Neural cell (in vitro differentiated cells): ENCODE measurements around the gene PNPLA3. TPM values are rescaled to one million over a fixed set of nuclear protein-coding genes. Genes with fewer than 3 reads are reported as not detected.

ENCODE experiments used
- H2AFZ ChIP-seq: fragments of 200-600, 300-800 bp; sonication (generic), shearing (Covaris generic); 2 replicates; pipeline ENCODE4 v1.6.0; 2014; ENCODE audit warnings: low read depth, mild to moderate bottlenecking, antibody characterized with exemption, low read length, moderate library complexity
- H3F3A ChIP-seq: fragments of 200-600 bp; shearing (Covaris generic); 2 replicates; pipeline ENCODE4 v1.6.1; 2016; ENCODE audit warnings: mild to moderate bottlenecking, moderate library complexity, mixed read lengths, antibody characterized with exemption, low read length; ENCODE audit not compliant: insufficient read depth, poor library complexity, severe bottlenecking
- H3K27ac ChIP-seq: fragments of 200-600, 300-800 bp; sonication (generic), shearing (Covaris generic); 2 replicates; pipeline ENCODE4 v1.5.1; 2014; ENCODE audit warnings: mild to moderate bottlenecking, low read length, moderate library complexity
- H3K27me3 ChIP-seq: fragments of 300-800, 200-600 bp; sonication (generic), shearing (Covaris generic); 2 replicates; pipeline ENCODE4 v1.6.0; 2014; ENCODE audit warnings: mild to moderate bottlenecking, low read depth, low read length, moderate library complexity; ENCODE audit not compliant: insufficient read depth
- H3K36me3 ChIP-seq: fragments of 300-800, 200-600 bp; sonication (generic), shearing (Covaris generic); 2 replicates; pipeline ENCODE4 v1.5.1; 2014; ENCODE audit warnings: mild to moderate bottlenecking, antibody characterized with exemption, low read length, moderate library complexity; ENCODE audit not compliant: insufficient read depth
- H3K4me2 ChIP-seq: fragments of 300-800, 200-600 bp; sonication (generic), shearing (Covaris generic); 2 replicates; pipeline ENCODE4 v1.6.0; 2014; ENCODE audit warnings: mild to moderate bottlenecking, low read length
- H3K4me3 ChIP-seq: fragments of 300-800, 200-600 bp; sonication (generic), shearing (Covaris generic); 2 replicates; pipeline ENCODE4 v1.5.1; 2014; ENCODE audit warnings: mild to moderate bottlenecking, low read length, moderate library complexity
- H3K79me2 ChIP-seq: fragments of 200-600 bp; shearing (Covaris generic); replicated peaks from 2 replicates; pipeline ENCODE4 v1.6.0; 2014; ENCODE audit warnings: mild to moderate bottlenecking, low read length, moderate library complexity; ENCODE audit not compliant: insufficient read depth
- H3K9ac ChIP-seq: fragments of 300-800, 200-600 bp; sonication (generic), shearing (Covaris generic); 2 replicates; pipeline ENCODE4 v1.6.1; 2016; ENCODE audit warnings: mild to moderate bottlenecking, low read length, mixed read lengths
- H3K9me2 ChIP-seq: fragments of 200-600 bp; shearing (Covaris generic); 2 replicates; pipeline ENCODE4 v1.6.1; 2016; ENCODE audit warnings: mild to moderate bottlenecking, low read length, mixed read lengths; ENCODE audit not compliant: insufficient read depth
- H3K9me3 ChIP-seq: fragments of 200-600, 300-800 bp; sonication (generic), shearing (Covaris generic); 2 replicates; pipeline ENCODE4 v1.6.1; 2016; ENCODE audit warnings: mild to moderate bottlenecking, mixed run types, low read length, moderate library complexity, mixed read lengths
- H4K20me1 ChIP-seq: fragments of 200-600 bp; shearing (Covaris generic); 2 replicates; pipeline ENCODE4 v1.6.1; 2016; ENCODE audit warnings: mild to moderate bottlenecking, mixed run types; ENCODE audit not compliant: insufficient read depth
- EP300 ChIP-seq: fragments of 450-650 bp; conservative IDR thresholded peaks from 2 replicates; pipeline ENCODE4 v1.6.1; 2014; ENCODE audit warnings: antibody characterized with exemption, mild to moderate bottlenecking, moderate library complexity; ENCODE audit not compliant: poor library complexity, severe bottlenecking
- EZH2 ChIP-seq: fragments of 200-600, 300-800 bp; shearing (Covaris generic), sonication (generic); IDR thresholded peaks from 2 replicates; pipeline ENCODE4 v1.6.1; 2014; ENCODE audit warnings: antibody characterized with exemption, low read length, borderline replicate concordance, mild to moderate bottlenecking; ENCODE audit not compliant: insufficient read depth, poor library complexity, severe bottlenecking
- MXI1 ChIP-seq: fragments of 450-650 bp; conservative IDR thresholded peaks from 2 replicates; pipeline ENCODE4 v1.6.1; 2014; ENCODE audit warnings: antibody characterized with exemption, mild to moderate bottlenecking; ENCODE audit not compliant: poor library complexity, severe bottlenecking
- POLR2AphosphoS5 ChIP-seq: IDR thresholded peaks from 2 replicates; pipeline ENCODE4 v1.6.1; 2012
- RAD21 ChIP-seq: fragments of 450-650 bp; conservative IDR thresholded peaks from 2 replicates; pipeline ENCODE4 v1.6.1; 2014; ENCODE audit warnings: antibody characterized with exemption, mild to moderate bottlenecking, moderate library complexity
- REST ChIP-seq: IDR thresholded peaks from 2 replicates; pipeline ENCODE4 v1.6.1; 2012; ENCODE audit warnings: borderline replicate concordance
- SMC3 ChIP-seq: fragments of 450-650 bp; conservative IDR thresholded peaks from 2 replicates; pipeline ENCODE4 v1.6.1; 2014; ENCODE audit warnings: antibody characterized with exemption, mild to moderate bottlenecking, moderate library complexity; ENCODE audit not compliant: poor library complexity
- TAF1 ChIP-seq: IDR thresholded peaks from 2 replicates; pipeline ENCODE4 v1.6.1; 2012; ENCODE audit warnings: low read depth
- polyA plus RNA-seq: library from polyadenylated mRNA; depleted of rRNA; stranded (reverse); fragments of >200 nt; gene quantifications from 2 replicates; pipeline ENCODE4 v1.2.3, GENCODE V29; 2014
- TF ChIP-seq, protein P1 (sequence below): fragments of 450-650 bp; IDR thresholded peaks from 2 replicates; pipeline ENCODE4 v1.5.1; 2014; ENCODE audit warnings: antibody characterized with exemption, mild to moderate bottlenecking, moderate library complexity; ENCODE audit not compliant: poor library complexity, severe bottlenecking

The PNPLA3 gene
- polyA plus RNA-seq, 1 donor from 2014 or later: 6.5 TPM

DNA sequence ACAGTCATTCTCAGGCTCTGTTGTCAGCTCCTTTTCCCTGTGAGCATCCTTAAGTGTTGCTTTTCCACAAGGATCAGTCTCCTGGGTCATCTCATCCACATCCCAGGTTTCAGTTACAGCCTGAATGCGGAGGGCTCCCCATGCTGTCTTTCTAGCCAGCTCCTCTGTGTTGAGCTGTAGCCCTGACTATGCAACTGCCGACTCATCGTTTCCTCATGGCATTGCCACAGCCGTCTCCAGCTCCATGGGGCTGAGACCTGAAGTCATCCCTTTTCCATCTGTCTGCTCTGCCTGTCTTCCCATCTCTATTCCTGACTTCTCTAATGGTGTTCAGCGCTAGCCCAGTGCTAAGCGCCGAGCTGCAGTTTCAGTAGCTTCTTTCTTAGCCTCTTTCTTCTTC, 43.5 kb downstream of the PNPLA3 start:
- no peaks in the 10 kb centered on the region for H4K20me1 ChIP-seq
- H3K27ac ChIP-seq: no peak overlapping the region
- no peaks in the 10 kb centered on the region for H3K9me3 ChIP-seq
- no peaks in the 10 kb centered on the region for H3K79me2 ChIP-seq
- H3F3A ChIP-seq: no peaks in the 10 kb centered on the region
- peaks cover 8% of the 10 kb centered on the region for H3K36me3 ChIP-seq
- no peaks in the 10 kb centered on the region for H3K27me3 ChIP-seq
- H3K9ac ChIP-seq: no peak overlapping the region
- no peak overlapping the region for H3K4me3 ChIP-seq
- no peak overlapping the region for H3K4me2 ChIP-seq
- TF ChIP-seq SMC3 (no peak), RAD21 (no peak), REST (no peak), EP300 (no peak), EZH2 (no peak), MXI1 (no peak), TAF1 (no peak), POLR2AphosphoS5 (no peak)
- TF ChIP-seq, protein P1, sequence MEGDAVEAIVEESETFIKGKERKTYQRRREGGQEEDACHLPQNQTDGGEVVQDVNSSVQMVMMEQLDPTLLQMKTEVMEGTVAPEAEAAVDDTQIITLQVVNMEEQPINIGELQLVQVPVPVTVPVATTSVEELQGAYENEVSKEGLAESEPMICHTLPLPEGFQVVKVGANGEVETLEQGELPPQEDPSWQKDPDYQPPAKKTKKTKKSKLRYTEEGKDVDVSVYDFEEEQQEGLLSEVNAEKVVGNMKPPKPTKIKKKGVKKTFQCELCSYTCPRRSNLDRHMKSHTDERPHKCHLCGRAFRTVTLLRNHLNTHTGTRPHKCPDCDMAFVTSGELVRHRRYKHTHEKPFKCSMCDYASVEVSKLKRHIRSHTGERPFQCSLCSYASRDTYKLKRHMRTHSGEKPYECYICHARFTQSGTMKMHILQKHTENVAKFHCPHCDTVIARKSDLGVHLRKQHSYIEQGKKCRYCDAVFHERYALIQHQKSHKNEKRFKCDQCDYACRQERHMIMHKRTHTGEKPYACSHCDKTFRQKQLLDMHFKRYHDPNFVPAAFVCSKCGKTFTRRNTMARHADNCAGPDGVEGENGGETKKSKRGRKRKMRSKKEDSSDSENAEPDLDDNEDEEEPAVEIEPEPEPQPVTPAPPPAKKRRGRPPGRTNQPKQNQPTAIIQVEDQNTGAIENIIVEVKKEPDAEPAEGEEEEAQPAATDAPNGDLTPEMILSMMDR: no peak
- H3K9me2 ChIP-seq: no peaks in the 10 kb centered on the region
- H2AFZ ChIP-seq: no peak overlapping the region

GRCh38 chr22:43968614-43969013, 45.0 kb downstream of the PNPLA3 start:
- TF ChIP-seq POLR2AphosphoS5 (no peak), REST (no peak), EP300 (no peak), MXI1 (no peak), TAF1 (no peak), EZH2 (no peak), RAD21 (no peak), SMC3 (no peak)
- TF ChIP-seq, protein P1: no peak
- no peak overlapping the region for H3K27ac ChIP-seq
- H3F3A ChIP-seq: no peaks in the 10 kb centered on the region
- no peaks in the 10 kb centered on the region for H3K27me3 ChIP-seq
- no peak overlapping the region for H2AFZ ChIP-seq
- H3K79me2 ChIP-seq: no peaks in the 10 kb centered on the region
- no peaks in the 10 kb centered on the region for H3K9me2 ChIP-seq
- H3K4me3 ChIP-seq: no peak overlapping the region
- H3K36me3 ChIP-seq: peaks cover 8% of the 10 kb centered on the region
- H3K9ac ChIP-seq: no peak overlapping the region
- H4K20me1 ChIP-seq: no peaks in the 10 kb centered on the region
- no peaks in the 10 kb centered on the region for H3K9me3 ChIP-seq
- H3K4me2 ChIP-seq: no peak overlapping the region
